ENCODE data around the gene GRK6. TPM values are rescaled to one million over a fixed set of nuclear protein-coding genes. Genes with fewer than 3 reads are reported as not detected.

Gene GRK6
- polyA plus RNA-seq, 1 of the 3 experiments (the other 2 are of a cell fraction) = 39.5 TPM

- Histone ChIP-seq H3F3A (replicated peaks; ENCODE audit: insufficient read depth) (peaks cover 11% of the 10 kb centered on the region), H2AFZ (ENCODE audit: low read depth) (no peak overlapping the region), H3K36me3 (replicated peaks in 1 of 2; ENCODE audit: control insufficient read depth in 1 of 2, insufficient read depth in 2 of 2, low read length in 1 of 2) (peaks cover 13 to 28% of the 10 kb centered on the region in 2 experiments), H4K20me1 (ENCODE audit: insufficient read depth) (0 out of 2 replicates have a peak, but pooled peaks cover 9% of the 10 kb centered on the region), H3K9ac (no peak overlapping the region), H3K27ac (ENCODE audit: low read depth in 2 of 2, low read length in 1 of 2) (peak overlapping the region in 1 of 2 experiments; percentile 31; a peak in 1 of 4 replicates), H3K9me3 (no peaks in the 10 kb centered on the region), H3K4me2 (no peak overlapping the region), H3K79me2 (ENCODE audit: insufficient read depth) (peaks cover 12% of the 10 kb centered on the region), H3K4me1 (ENCODE audit: control insufficient read depth in 1 of 2, insufficient read depth in 2 of 2, low read depth in 1 of 2, low read length in 1 of 2) (peaks cover 0 to 8% of the 10 kb centered on the region in 2 experiments; a peak in 1 of 4 replicates), H3K4me3 (ENCODE audit: low read depth in 2 of 2, low read length in 1 of 2) (no peak overlapping the region), H3K27me3 (ENCODE audit: insufficient read depth) (no peaks in the 10 kb centered on the region), H3K9me2 (no peaks in the 10 kb centered on the region)
- WGBS (ENCODE audit: low lambda C conversion rate) = 83% methylated on average over 19 of the region's 24 CpGs
- TF ChIP-seq RCOR1 (IDR thresholded peaks at IDR 0.05; ENCODE audit: low read length) (no peak), MAX (IDR thresholded peaks at IDR 0.05; ENCODE audit: low read depth) (no peak), TEAD4 (IDR thresholded peaks at IDR 0.05; ENCODE audit: borderline replicate concordance, insufficient read depth) (no peak), GATA2 (CRISPR knock-in tag; IDR thresholded peaks at IDR 0.05) (no peak), TAF1 (IDR thresholded peaks at IDR 0.05; ENCODE audit: borderline replicate concordance, low read depth, low read length) (no peak), NRF1 (IDR thresholded peaks at IDR 0.05; ENCODE audit: low read depth, low read length) (no peak), FOXM1 (IDR thresholded peaks at IDR 0.05; ENCODE audit: low read depth) (no peak), POLR2AphosphoS5 (IDR thresholded peaks at IDR 0.05; ENCODE audit: low read depth, low read length) (no peak), FOXJ3 (CRISPR knock-in tag; IDR thresholded peaks at IDR 0.05) (no peak)
- DNase-seq = no peak
- ChIA-PET POLR2A (interaction anchor here (0.6 to 2.2 kb wide), 6 partner anchors 11 to 36 kb away, joined by 3 to 7 read pairs (median 4); no protein-coding TSS in a partner anchor), CTCF (interaction anchor here (0.8 to 12.7 kb wide), 9 partner anchors 8 to 122 kb away, joined by 3 to 206 read pairs (median 6); partner anchors contain the start of gene PFN3)
These were observed 13.9 kb downstream of the GRK6 start for GRCh38 chr5:177440211-177440989.

GRCh38 chr5:177440990-177441780, 14.7 kb downstream of the GRK6 start:
- no peak overlapping the region for H2AFZ ChIP-seq (ENCODE audit: low read depth)

More at GRCh38 chr5:177440990-177441780, 14.7 kb downstream of the GRK6 start:
- POLR2A ChIA-PET = interaction anchor here (0.6 to 2.2 kb wide), 6 partner anchors 12 to 37 kb away, joined by 3 to 7 read pairs (median 4); no protein-coding TSS in a partner anchor
- H3K9me2 ChIP-seq = no peaks in the 10 kb centered on the region
- peaks cover 5 to 13% of the 10 kb centered on the region in 2 experiments; a peak in 2 of 4 replicates for H3K4me1 ChIP-seq (ENCODE audit: control insufficient read depth in 1 of 2, insufficient read depth in 2 of 2, low read depth in 1 of 2, low read length in 1 of 2)
- no peak overlapping the region for H3K9ac ChIP-seq
- TF ChIP-seq RCOR1 (IDR thresholded peaks at IDR 0.05; ENCODE audit: low read length) (no peak), FOXJ3 (CRISPR knock-in tag; IDR thresholded peaks at IDR 0.05) (no peak), TEAD4 (IDR thresholded peaks at IDR 0.05; ENCODE audit: borderline replicate concordance, insufficient read depth) (no peak), NFIC (IDR thresholded peaks at IDR 0.05; ENCODE audit: borderline replicate concordance) (no peak), PBX3 (IDR thresholded peaks at IDR 0.05) (no peak), JUND (IDR thresholded peaks at IDR 0.05) (no peak), EZH2phosphoT487 (IDR thresholded peaks at IDR 0.05; ENCODE audit: borderline replicate concordance, low read depth) (no peak), SMC3 (IDR thresholded peaks at IDR 0.05; ENCODE audit: low read depth, low read length) (no peak)
- DNase-seq = no peak
- CTCF ChIA-PET = interaction anchor here (0.8 to 12.7 kb wide), 13 partner anchors 9 to 132 kb away, joined by 3 to 206 read pairs (median 5); partner anchors contain the start of gene PFN3
- 91% methylated on average over 21 of the region's 26 CpGs for WGBS (ENCODE audit: low lambda C conversion rate)
- H3K4me3 ChIP-seq (ENCODE audit: low read depth in 2 of 2, low read length in 1 of 2) = no peak overlapping the region
- H3K4me2 ChIP-seq = no peak overlapping the region
- 0 out of 2 replicates have a peak, but pooled peaks cover 9% of the 10 kb centered on the region for H4K20me1 ChIP-seq (ENCODE audit: insufficient read depth)
- peaks cover 9 to 21% of the 10 kb centered on the region in 2 experiments for H3K36me3 ChIP-seq (replicated peaks in 1 of 2; ENCODE audit: control insufficient read depth in 1 of 2, insufficient read depth in 2 of 2, low read length in 1 of 2)
- no peak overlapping the region; a peak in 1 of 4 replicates for H3K27ac ChIP-seq (ENCODE audit: low read depth in 2 of 2, low read length in 1 of 2)
- peaks cover 15% of the 10 kb centered on the region for H3F3A ChIP-seq (replicated peaks; ENCODE audit: insufficient read depth)
- no peaks in the 10 kb centered on the region for H3K27me3 ChIP-seq (ENCODE audit: insufficient read depth)
- H3K79me2 ChIP-seq (ENCODE audit: insufficient read depth) = peaks cover 20% of the 10 kb centered on the region
- H3K9me3 ChIP-seq = no peaks in the 10 kb centered on the region
